ENCODE data around the gene PHRF1.

Gene PHRF1

GRCh38 chr11:659532-660085, 83.3 kb downstream of the PHRF1 start:
- no peak for DNase-seq

- no peak for DNase-seq
Measured at GRCh38 chr11:660281-660680, 84.0 kb downstream of the PHRF1 start.

GRCh38 chr11:660681-661444, 84.6 kb downstream of the PHRF1 start:
- DNase-seq: no peak
